Neural cell (in vitro differentiated cells): ENCODE data around the gene PLCB1. TPM values are rescaled to one million over a fixed set of nuclear protein-coding genes. Genes with fewer than 3 reads are reported as not detected.

Experiments used
- H2AFZ ChIP-seq: fragments of 200-600, 300-800 bp; sonication (generic), shearing (Covaris generic); 2 replicates; pipeline ENCODE4 v1.6.0; 2014; ENCODE audit warnings: low read depth, mild to moderate bottlenecking, antibody characterized with exemption, low read length, moderate library complexity
- H3F3A ChIP-seq: fragments of 200-600 bp; shearing (Covaris generic); 2 replicates; pipeline ENCODE4 v1.6.1; 2016; ENCODE audit warnings: mild to moderate bottlenecking, moderate library complexity, mixed read lengths, antibody characterized with exemption, low read length; ENCODE audit not compliant: insufficient read depth, poor library complexity, severe bottlenecking
- H3K27ac ChIP-seq: fragments of 200-600, 300-800 bp; sonication (generic), shearing (Covaris generic); 2 replicates; pipeline ENCODE4 v1.5.1; 2014; ENCODE audit warnings: mild to moderate bottlenecking, low read length, moderate library complexity
- H3K27me3 ChIP-seq: fragments of 300-800, 200-600 bp; sonication (generic), shearing (Covaris generic); 2 replicates; pipeline ENCODE4 v1.6.0; 2014; ENCODE audit warnings: mild to moderate bottlenecking, low read depth, low read length, moderate library complexity; ENCODE audit not compliant: insufficient read depth
- H3K36me3 ChIP-seq: fragments of 300-800, 200-600 bp; sonication (generic), shearing (Covaris generic); 2 replicates; pipeline ENCODE4 v1.5.1; 2014; ENCODE audit warnings: mild to moderate bottlenecking, antibody characterized with exemption, low read length, moderate library complexity; ENCODE audit not compliant: insufficient read depth
- H3K4me2 ChIP-seq: fragments of 300-800, 200-600 bp; sonication (generic), shearing (Covaris generic); 2 replicates; pipeline ENCODE4 v1.6.0; 2014; ENCODE audit warnings: mild to moderate bottlenecking, low read length
- H3K4me3 ChIP-seq: fragments of 300-800, 200-600 bp; sonication (generic), shearing (Covaris generic); 2 replicates; pipeline ENCODE4 v1.5.1; 2014; ENCODE audit warnings: mild to moderate bottlenecking, low read length, moderate library complexity
- H3K79me2 ChIP-seq: fragments of 200-600 bp; shearing (Covaris generic); replicated peaks from 2 replicates; pipeline ENCODE4 v1.6.0; 2014; ENCODE audit warnings: mild to moderate bottlenecking, low read length, moderate library complexity; ENCODE audit not compliant: insufficient read depth
- H3K9ac ChIP-seq: fragments of 300-800, 200-600 bp; sonication (generic), shearing (Covaris generic); 2 replicates; pipeline ENCODE4 v1.6.1; 2016; ENCODE audit warnings: mild to moderate bottlenecking, low read length, mixed read lengths
- H3K9me2 ChIP-seq: fragments of 200-600 bp; shearing (Covaris generic); 2 replicates; pipeline ENCODE4 v1.6.1; 2016; ENCODE audit warnings: mild to moderate bottlenecking, low read length, mixed read lengths; ENCODE audit not compliant: insufficient read depth
- H3K9me3 ChIP-seq: fragments of 200-600, 300-800 bp; sonication (generic), shearing (Covaris generic); 2 replicates; pipeline ENCODE4 v1.6.1; 2016; ENCODE audit warnings: mild to moderate bottlenecking, mixed run types, low read length, moderate library complexity, mixed read lengths
- H4K20me1 ChIP-seq: fragments of 200-600 bp; shearing (Covaris generic); 2 replicates; pipeline ENCODE4 v1.6.1; 2016; ENCODE audit warnings: mild to moderate bottlenecking, mixed run types; ENCODE audit not compliant: insufficient read depth
- EP300 ChIP-seq: fragments of 450-650 bp; conservative IDR thresholded peaks from 2 replicates; pipeline ENCODE4 v1.6.1; 2014; ENCODE audit warnings: antibody characterized with exemption, mild to moderate bottlenecking, moderate library complexity; ENCODE audit not compliant: poor library complexity, severe bottlenecking
- EZH2 ChIP-seq: fragments of 200-600, 300-800 bp; shearing (Covaris generic), sonication (generic); IDR thresholded peaks from 2 replicates; pipeline ENCODE4 v1.6.1; 2014; ENCODE audit warnings: antibody characterized with exemption, low read length, borderline replicate concordance, mild to moderate bottlenecking; ENCODE audit not compliant: insufficient read depth, poor library complexity, severe bottlenecking
- MXI1 ChIP-seq: fragments of 450-650 bp; conservative IDR thresholded peaks from 2 replicates; pipeline ENCODE4 v1.6.1; 2014; ENCODE audit warnings: antibody characterized with exemption, mild to moderate bottlenecking; ENCODE audit not compliant: poor library complexity, severe bottlenecking
- POLR2AphosphoS5 ChIP-seq: IDR thresholded peaks from 2 replicates; pipeline ENCODE4 v1.6.1; 2012
- RAD21 ChIP-seq: fragments of 450-650 bp; conservative IDR thresholded peaks from 2 replicates; pipeline ENCODE4 v1.6.1; 2014; ENCODE audit warnings: antibody characterized with exemption, mild to moderate bottlenecking, moderate library complexity
- SMC3 ChIP-seq: fragments of 450-650 bp; conservative IDR thresholded peaks from 2 replicates; pipeline ENCODE4 v1.6.1; 2014; ENCODE audit warnings: antibody characterized with exemption, mild to moderate bottlenecking, moderate library complexity; ENCODE audit not compliant: poor library complexity
- TAF1 ChIP-seq: IDR thresholded peaks from 2 replicates; pipeline ENCODE4 v1.6.1; 2012; ENCODE audit warnings: low read depth
- polyA plus RNA-seq: library from polyadenylated mRNA; depleted of rRNA; stranded (reverse); fragments of >200 nt; gene quantifications from 2 replicates; pipeline ENCODE4 v1.2.3, GENCODE V29; 2014
- TF ChIP-seq, protein P1 (sequence below): fragments of 450-650 bp; IDR thresholded peaks from 2 replicates; pipeline ENCODE4 v1.5.1; 2014; ENCODE audit warnings: antibody characterized with exemption, mild to moderate bottlenecking, moderate library complexity; ENCODE audit not compliant: poor library complexity, severe bottlenecking
- TF ChIP-seq, protein P2 (sequence below): IDR thresholded peaks from 2 replicates; pipeline ENCODE4 v1.6.1; 2012; ENCODE audit warnings: borderline replicate concordance

PLCB1 gene
- polyA plus RNA-seq, 1 donor from 2014 or later, result 11.4 TPM

DNA sequence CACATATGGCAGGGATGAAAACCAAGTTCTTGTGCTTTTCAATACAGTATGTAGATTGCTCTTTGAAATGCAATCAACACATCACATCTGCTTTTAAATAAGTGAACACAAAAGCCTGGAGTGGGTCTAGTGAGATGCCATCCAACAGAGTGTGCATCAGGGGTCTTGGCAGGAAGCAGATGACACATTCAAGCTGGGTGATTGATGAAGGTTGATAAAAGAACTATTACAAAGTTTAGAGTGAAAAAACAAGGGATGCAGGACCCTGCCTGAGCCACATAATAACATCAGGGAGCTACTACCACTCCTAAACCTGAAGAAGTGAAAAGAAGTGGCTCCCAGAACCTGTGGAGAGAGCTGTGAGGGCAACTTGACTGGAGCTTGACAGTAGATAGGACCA, 16.6 kb upstream of the PLCB1 start:
- H3K9me2 ChIP-seq, result no peaks in the 10 kb centered on the region
- no peaks in the 10 kb centered on the region for H3K27me3 ChIP-seq
- TF ChIP-seq POLR2AphosphoS5 (no peak), EZH2 (no peak), EP300 (no peak), MXI1 (no peak), RAD21 (no peak), SMC3 (no peak), TAF1 (no peak)
- TF ChIP-seq, protein P1, sequence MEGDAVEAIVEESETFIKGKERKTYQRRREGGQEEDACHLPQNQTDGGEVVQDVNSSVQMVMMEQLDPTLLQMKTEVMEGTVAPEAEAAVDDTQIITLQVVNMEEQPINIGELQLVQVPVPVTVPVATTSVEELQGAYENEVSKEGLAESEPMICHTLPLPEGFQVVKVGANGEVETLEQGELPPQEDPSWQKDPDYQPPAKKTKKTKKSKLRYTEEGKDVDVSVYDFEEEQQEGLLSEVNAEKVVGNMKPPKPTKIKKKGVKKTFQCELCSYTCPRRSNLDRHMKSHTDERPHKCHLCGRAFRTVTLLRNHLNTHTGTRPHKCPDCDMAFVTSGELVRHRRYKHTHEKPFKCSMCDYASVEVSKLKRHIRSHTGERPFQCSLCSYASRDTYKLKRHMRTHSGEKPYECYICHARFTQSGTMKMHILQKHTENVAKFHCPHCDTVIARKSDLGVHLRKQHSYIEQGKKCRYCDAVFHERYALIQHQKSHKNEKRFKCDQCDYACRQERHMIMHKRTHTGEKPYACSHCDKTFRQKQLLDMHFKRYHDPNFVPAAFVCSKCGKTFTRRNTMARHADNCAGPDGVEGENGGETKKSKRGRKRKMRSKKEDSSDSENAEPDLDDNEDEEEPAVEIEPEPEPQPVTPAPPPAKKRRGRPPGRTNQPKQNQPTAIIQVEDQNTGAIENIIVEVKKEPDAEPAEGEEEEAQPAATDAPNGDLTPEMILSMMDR, result no peak
- TF ChIP-seq, protein P2, sequence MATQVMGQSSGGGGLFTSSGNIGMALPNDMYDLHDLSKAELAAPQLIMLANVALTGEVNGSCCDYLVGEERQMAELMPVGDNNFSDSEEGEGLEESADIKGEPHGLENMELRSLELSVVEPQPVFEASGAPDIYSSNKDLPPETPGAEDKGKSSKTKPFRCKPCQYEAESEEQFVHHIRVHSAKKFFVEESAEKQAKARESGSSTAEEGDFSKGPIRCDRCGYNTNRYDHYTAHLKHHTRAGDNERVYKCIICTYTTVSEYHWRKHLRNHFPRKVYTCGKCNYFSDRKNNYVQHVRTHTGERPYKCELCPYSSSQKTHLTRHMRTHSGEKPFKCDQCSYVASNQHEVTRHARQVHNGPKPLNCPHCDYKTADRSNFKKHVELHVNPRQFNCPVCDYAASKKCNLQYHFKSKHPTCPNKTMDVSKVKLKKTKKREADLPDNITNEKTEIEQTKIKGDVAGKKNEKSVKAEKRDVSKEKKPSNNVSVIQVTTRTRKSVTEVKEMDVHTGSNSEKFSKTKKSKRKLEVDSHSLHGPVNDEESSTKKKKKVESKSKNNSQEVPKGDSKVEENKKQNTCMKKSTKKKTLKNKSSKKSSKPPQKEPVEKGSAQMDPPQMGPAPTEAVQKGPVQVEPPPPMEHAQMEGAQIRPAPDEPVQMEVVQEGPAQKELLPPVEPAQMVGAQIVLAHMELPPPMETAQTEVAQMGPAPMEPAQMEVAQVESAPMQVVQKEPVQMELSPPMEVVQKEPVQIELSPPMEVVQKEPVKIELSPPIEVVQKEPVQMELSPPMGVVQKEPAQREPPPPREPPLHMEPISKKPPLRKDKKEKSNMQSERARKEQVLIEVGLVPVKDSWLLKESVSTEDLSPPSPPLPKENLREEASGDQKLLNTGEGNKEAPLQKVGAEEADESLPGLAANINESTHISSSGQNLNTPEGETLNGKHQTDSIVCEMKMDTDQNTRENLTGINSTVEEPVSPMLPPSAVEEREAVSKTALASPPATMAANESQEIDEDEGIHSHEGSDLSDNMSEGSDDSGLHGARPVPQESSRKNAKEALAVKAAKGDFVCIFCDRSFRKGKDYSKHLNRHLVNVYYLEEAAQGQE, result no peak
- H3K36me3 ChIP-seq, result no peaks in the 10 kb centered on the region
- no peaks in the 10 kb centered on the region for H3K79me2 ChIP-seq
- no peaks in the 10 kb centered on the region for H4K20me1 ChIP-seq
- H3K4me2 ChIP-seq, result no peak overlapping the region
- no peaks in the 10 kb centered on the region for H3F3A ChIP-seq
- H3K4me3 ChIP-seq, result no peak overlapping the region
- H3K9me3 ChIP-seq, result no peaks in the 10 kb centered on the region
- no peak overlapping the region for H3K9ac ChIP-seq
- H3K27ac ChIP-seq, result no peak overlapping the region
- no peak overlapping the region for H2AFZ ChIP-seq

DNA sequence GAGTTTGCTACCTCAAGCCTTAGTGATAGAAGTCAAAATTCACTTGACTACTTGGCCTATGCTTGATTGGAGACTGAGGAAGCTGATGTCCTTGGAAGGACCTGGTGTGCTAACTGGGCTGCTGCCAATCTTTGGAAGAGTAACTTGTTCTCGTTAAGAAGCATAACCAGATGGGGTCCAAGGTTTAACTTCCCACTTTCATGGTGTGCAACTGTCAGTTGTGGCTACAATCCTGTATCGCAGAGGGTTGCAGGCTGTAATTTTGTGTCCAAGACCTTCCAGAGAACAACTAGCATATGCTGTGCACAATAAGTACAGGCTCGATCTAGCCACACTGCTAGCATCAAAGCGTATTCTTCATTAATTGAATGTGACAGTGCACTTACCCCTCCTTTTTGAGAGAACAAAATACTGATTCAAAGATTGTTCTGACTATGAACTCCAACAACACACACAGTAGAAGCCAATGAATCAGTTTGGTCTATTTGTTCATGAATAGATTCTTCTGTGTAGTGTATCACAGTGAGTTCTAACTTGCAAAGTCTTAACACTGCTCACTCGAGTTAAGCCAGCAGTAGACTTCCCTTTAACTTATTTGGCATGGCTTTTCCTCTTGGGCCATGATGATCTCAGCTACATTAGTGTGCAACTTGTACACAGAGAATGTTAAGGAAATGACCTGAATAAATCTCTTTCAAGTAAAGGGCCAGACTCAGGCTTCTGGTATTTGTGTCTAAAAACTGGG, 15.8 kb upstream of the PLCB1 start:
- Histone ChIP-seq H3K36me3 (no peaks in the 10 kb centered on the region), H3K4me2 (no peak overlapping the region), H4K20me1 (no peaks in the 10 kb centered on the region), H3K79me2 (no peaks in the 10 kb centered on the region), H3K27ac (no peak overlapping the region), H2AFZ (no peak overlapping the region), H3K9me2 (no peaks in the 10 kb centered on the region), H3K4me3 (no peak overlapping the region), H3F3A (no peaks in the 10 kb centered on the region), H3K9me3 (no peaks in the 10 kb centered on the region), H3K9ac (no peak overlapping the region), H3K27me3 (no peaks in the 10 kb centered on the region)
- TF ChIP-seq, protein P2, result no peak
- TF ChIP-seq, protein P1, result no peak
- TF ChIP-seq SMC3 (no peak), EZH2 (no peak)
